ENCODE data around the gene PPRC1.

PPRC1 gene

GRCh38 chr10:102132563-102133372 is at the start of gene PPRC1:
Gene PPRC1, plus strand, starts transcription at chr10:102133040. Its CDS starts 29 bp downstream, at chr10:102133069.
- DNase-seq (ENCODE audit: low spot score): peak; percentile 96

GRCh38 chr10:102083541-102083940 is 49.3 kb upstream of the PPRC1 start:
- no peak for DNase-seq (ENCODE audit: low spot score)

GRCh38 chr10:102085336-102085735 is 47.5 kb upstream of the PPRC1 start:
- no peak for DNase-seq (ENCODE audit: low spot score)

- no peak for DNase-seq (ENCODE audit: low spot score)
These were observed 46.6 kb upstream of the PPRC1 start for GRCh38 chr10:102086196-102086595.

- DNase-seq (ENCODE audit: low spot score): no peak
These were observed 42.1 kb upstream of the PPRC1 start for GRCh38 chr10:102090772-102091171.

- DNase-seq (ENCODE audit: low spot score): no peak
These were observed 36.4 kb upstream of the PPRC1 start for GRCh38 chr10:102096449-102096848.

- no peak for DNase-seq (ENCODE audit: low spot score)
These were observed 31.7 kb upstream of the PPRC1 start for GRCh38 chr10:102101152-102101551.

GRCh38 chr10:102102421-102102820 is 30.4 kb upstream of the PPRC1 start:
- no peak for DNase-seq (ENCODE audit: low spot score)

- DNase-seq (ENCODE audit: low spot score): no peak
These were observed 25.8 kb upstream of the PPRC1 start for GRCh38 chr10:102106998-102107397.

- no peak for DNase-seq (ENCODE audit: low spot score)
These were observed 23.4 kb upstream of the PPRC1 start for GRCh38 chr10:102109166-102110116.

GRCh38 chr10:102111276-102111675 is 21.6 kb upstream of the PPRC1 start:
- no peak for DNase-seq (ENCODE audit: low spot score)

GRCh38 chr10:102112210-102112817 is 20.5 kb upstream of the PPRC1 start:
- no peak for DNase-seq (ENCODE audit: low spot score)

- DNase-seq (ENCODE audit: low spot score): no peak
These were observed 19.4 kb upstream of the PPRC1 start for GRCh38 chr10:102113261-102113955.

GRCh38 chr10:102113956-102114857 is 18.6 kb upstream of the PPRC1 start:
- DNase-seq (ENCODE audit: low spot score): peak; percentile 63

- peak; percentile 95 for DNase-seq (ENCODE audit: low spot score)
These were observed 17.8 kb upstream of the PPRC1 start for GRCh38 chr10:102114861-102115618.

- no peak for DNase-seq (ENCODE audit: low spot score)
These were observed 17.1 kb upstream of the PPRC1 start for GRCh38 chr10:102115775-102116174.

- no peak for DNase-seq (ENCODE audit: low spot score)
These were observed 16.2 kb upstream of the PPRC1 start for GRCh38 chr10:102116656-102117055.

- DNase-seq (ENCODE audit: low spot score): peak; percentile 76
These were observed 15.3 kb upstream of the PPRC1 start for GRCh38 chr10:102117391-102118159.

- DNase-seq (ENCODE audit: low spot score): peak; percentile 44
These were observed 14.0 kb upstream of the PPRC1 start for GRCh38 chr10:102118867-102119266.

Measured in GM03348 (cell line).